Measurements from ENCODE around the gene CBX6.

CBX6 gene

DNA sequence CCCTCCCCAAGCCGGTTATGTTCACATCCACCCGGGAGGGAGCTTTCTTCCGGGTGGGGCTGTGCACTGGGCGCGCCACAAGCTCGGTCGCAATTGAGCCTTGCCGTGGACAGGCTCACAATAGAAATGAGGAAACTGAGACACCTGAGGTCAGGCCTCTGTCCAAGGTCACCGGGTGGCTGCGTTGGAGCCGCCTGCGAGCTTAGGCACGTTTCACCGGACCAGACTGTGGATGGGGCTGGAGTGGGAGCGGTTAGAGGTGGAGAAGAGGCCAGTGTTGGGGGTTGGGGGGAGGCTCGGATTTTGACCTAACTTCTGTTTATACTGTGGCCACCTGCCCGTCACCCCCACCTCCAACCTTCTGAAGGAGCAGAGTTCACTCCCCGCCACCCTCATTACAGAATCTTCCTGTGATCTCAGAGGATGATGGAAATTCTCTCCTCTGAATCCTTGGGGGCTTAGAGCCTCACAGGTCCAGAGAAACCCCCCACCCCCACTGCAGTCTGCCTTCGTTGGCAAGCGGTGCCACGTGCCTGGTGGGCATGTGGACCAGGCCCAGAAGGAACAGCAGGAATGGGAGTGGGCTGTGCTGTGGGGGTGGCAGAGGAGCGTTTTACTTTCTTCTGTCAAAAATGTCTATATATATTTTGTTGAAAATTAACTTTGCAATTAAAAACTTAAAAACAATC, 27.6 kb downstream of the CBX6 start:
- no peak for DNase-seq
- no peak for TF ChIP-seq GATA1 (IDR thresholded peaks at IDR 0.05; ENCODE audit: low read depth, low read length)
- TF ChIP-seq POLR2A (IDR thresholded peaks at IDR 0.05; ENCODE audit: low read length), result no peak

- no peak for TF ChIP-seq GATA1 (IDR thresholded peaks at IDR 0.05; ENCODE audit: low read depth, low read length)
- TF ChIP-seq POLR2A (IDR thresholded peaks at IDR 0.05; ENCODE audit: low read length), result no peak
- peak; percentile 30 to 40 for DNase-seq
Measured at GRCh38 chr22:38843657-38844314, 28.2 kb downstream of the CBX6 start, which contains the start of gene NPTXR. Gene NPTXR (minus strand): TSS chr22:38844028.

DNA sequence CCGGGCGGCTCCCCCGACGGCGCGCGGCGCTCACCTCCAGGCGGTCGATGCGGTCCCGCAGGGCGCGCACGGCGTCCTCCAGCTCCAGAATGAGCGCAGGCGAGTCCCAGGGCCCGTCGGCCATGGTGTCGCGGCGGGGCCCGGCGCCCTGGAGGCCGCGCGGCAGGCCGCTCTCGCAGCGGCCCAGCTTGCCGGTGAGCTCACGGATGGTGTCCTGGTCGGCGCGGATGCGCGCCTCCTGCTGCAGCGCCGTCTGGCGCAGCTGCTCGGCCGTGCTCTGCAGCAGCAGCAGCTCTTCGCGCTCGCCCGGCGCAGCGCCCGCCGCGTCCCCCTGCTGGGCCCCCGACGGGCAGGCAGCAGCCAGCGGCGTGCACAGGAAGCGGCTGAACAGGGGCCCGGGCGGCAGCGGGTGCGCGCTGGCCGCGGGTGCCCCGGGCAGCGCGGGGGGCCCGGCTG, 28.8 kb downstream of the CBX6 start:
- TF ChIP-seq GATA1 (IDR thresholded peaks at IDR 0.05; ENCODE audit: low read depth, low read length), result no peak
- TF ChIP-seq POLR2A (IDR thresholded peaks at IDR 0.05; ENCODE audit: low read length), result no peak
- DNase-seq, result peak; percentile 47 to 55

- DNase-seq, result no peak
- TF ChIP-seq GATA1 (IDR thresholded peaks at IDR 0.05; ENCODE audit: low read depth, low read length) (no peak), POLR2A (IDR thresholded peaks at IDR 0.05; ENCODE audit: low read length) (no peak)
Measured at GRCh38 chr22:38842512-38843200, 29.4 kb downstream of the CBX6 start.

DNA sequence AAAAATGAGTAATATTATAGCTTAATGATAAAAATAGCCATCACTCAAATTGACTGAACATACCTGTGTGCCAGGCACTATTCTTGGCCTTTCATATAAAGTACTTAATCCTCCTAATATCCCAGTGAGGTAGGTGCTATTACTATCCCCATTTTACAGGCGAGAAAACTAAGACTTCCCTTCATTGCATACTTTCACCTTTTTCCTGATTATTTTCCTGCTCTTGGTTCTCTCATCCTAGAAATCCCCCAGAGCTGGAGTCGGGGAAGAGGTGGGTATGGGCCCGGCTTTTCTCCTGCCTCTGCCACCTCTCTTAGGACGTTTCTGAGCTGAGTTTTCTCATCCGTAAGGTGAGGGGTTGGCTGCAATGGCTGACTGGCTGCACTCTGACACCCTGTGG, 30.4 kb downstream of the CBX6 start:
- DNase-seq, result no peak
- TF ChIP-seq POLR2A (IDR thresholded peaks at IDR 0.05; ENCODE audit: low read length) (no peak), GATA1 (IDR thresholded peaks at IDR 0.05; ENCODE audit: low read depth, low read length) (no peak)

DNA sequence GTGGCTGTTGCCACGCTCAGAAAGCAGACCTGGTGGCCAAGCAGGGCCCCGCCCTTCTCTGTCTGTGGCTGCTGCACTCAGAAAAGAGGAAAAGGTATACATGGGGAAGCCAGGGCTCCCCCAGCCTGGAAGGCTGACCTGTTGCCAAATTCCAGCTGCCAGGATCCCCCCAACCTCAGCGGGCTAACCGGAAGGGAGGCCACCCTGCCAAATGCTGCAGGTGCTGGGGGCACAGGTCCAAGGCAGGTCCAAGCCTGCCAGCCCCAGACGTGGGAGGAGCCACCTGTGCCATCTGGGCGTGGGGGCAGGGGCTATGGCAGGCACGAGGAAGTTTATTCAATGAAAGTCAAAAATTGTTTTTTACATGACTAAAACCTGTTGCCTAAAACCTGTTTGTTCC, 30.8 kb downstream of the CBX6 start:
- no peak for DNase-seq

DNA sequence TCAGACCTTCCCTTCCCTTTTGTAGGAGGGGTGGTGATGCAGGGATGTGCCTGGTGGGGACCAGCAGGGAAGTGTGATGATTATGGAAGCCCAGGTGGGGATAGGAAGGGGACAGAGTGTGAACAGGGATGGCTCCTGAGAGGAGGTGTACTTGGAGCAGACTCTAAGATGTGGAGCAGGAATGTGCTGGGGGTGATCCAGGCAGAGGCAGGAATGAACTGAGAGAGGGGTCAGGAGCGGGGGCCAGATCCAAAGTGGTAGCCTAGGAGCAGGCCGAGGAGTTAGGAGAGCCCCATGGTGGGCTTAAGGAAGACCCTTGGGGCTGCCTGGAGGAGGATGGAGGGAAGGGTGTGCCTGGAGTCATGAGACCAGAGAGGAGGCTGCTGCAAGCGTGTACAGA, 31.9 kb downstream of the CBX6 start:
- no peak for DNase-seq
- no peak for TF ChIP-seq POLR2A (IDR thresholded peaks at IDR 0.05; ENCODE audit: low read length)
- no peak for TF ChIP-seq GATA1 (IDR thresholded peaks at IDR 0.05; ENCODE audit: low read depth, low read length)

More for the DNA sequence above, 30.8 kb downstream of the CBX6 start:
- TF ChIP-seq GATA1 (IDR thresholded peaks at IDR 0.05; ENCODE audit: low read depth, low read length) (no peak), POLR2A (IDR thresholded peaks at IDR 0.05; ENCODE audit: low read length) (no peak)

- no peak for DNase-seq
- TF ChIP-seq POLR2A (IDR thresholded peaks at IDR 0.05; ENCODE audit: low read length) (no peak), GATA1 (IDR thresholded peaks at IDR 0.05; ENCODE audit: low read depth, low read length) (no peak)
Measured at GRCh38 chr22:38839686-38840085, 32.3 kb downstream of the CBX6 start.

DNA sequence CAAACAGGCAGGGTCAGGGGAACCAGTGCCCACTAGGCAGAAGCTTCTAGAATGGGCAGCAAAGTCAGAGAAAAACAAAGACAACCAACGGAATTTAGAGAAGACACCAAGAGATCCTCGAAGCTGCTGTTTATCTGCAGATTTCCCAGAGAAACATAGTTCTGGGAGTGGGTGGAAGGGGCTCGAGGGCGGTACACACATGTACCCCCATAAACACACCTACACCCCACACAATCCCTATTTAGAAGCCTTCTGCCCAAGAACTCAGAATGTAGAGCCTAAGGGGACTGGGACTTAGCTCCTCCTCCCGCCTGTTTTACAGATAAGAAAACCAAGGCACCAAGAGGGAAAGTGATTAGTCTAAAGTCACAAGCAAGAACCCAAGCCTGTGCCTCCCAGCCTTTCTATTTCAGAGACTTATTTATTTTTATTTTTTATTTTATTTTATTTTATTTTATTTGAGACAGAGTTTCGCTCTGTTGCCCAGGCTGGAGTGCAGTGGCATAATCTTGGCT, 34.5 kb downstream of the CBX6 start:
- TF ChIP-seq GATA1 (IDR thresholded peaks at IDR 0.05; ENCODE audit: low read depth, low read length) (no peak), POLR2A (IDR thresholded peaks at IDR 0.05; ENCODE audit: low read length) (no peak)
- no peak for DNase-seq

DNA sequence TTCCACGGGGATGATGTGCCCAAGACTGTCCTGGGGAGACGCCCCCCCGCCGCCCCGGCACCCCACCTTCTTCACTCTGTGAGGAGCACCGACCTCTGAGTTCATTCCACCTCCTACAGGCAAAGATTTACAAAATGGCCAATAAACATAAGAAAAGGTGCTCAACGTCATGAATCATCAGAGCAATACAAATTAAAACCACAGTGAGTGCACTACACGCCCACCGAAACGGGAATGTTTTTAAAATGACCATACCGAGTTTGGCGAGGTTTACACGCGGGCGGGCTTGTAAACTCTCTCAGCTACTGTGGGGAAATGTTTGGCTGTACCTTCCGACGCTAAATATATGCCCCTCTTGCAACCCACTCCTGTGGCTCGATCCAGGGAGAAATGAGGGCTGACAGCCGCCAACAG, 36.1 kb downstream of the CBX6 start:
- TF ChIP-seq POLR2A (IDR thresholded peaks at IDR 0.05; ENCODE audit: low read length), result no peak
- no peak for TF ChIP-seq GATA1 (IDR thresholded peaks at IDR 0.05; ENCODE audit: low read depth, low read length)
- no peak for DNase-seq

DNA sequence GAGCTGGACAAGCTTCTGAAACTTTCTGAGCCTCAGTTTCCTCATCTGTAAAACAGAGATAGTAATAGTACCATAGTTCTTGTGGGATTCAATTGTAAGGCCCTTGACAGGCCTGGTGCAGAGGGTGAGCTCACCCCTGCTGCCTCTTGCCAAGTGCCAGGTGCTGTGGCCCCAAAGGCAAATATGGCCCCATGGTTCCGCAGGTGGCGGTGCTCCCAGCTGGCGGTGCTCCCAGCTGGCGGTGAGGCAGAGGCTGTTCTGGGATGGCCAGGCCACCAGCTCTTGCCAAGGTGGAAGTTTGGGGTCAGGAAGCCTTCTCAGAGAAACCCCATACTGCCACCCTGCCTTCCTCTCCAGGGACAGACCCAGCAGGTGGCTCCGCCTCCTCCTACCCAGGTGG, 37.0 kb downstream of the CBX6 start:
- no peak for TF ChIP-seq POLR2A (IDR thresholded peaks at IDR 0.05; ENCODE audit: low read length)
- no peak for TF ChIP-seq GATA1 (IDR thresholded peaks at IDR 0.05; ENCODE audit: low read depth, low read length)
- no peak for DNase-seq

- DNase-seq, result no peak
- TF ChIP-seq GATA1 (IDR thresholded peaks at IDR 0.05; ENCODE audit: low read depth, low read length) (no peak), POLR2A (IDR thresholded peaks at IDR 0.05; ENCODE audit: low read length) (no peak)
Measured at GRCh38 chr22:38834215-38834953, 37.6 kb downstream of the CBX6 start.

- no peak for DNase-seq
- no peak for TF ChIP-seq GATA1 (IDR thresholded peaks at IDR 0.05; ENCODE audit: low read depth, low read length)
- no peak for TF ChIP-seq POLR2A (IDR thresholded peaks at IDR 0.05; ENCODE audit: low read length)
Measured at GRCh38 chr22:38833061-38833460, 39.0 kb downstream of the CBX6 start.

Data from erythroblast (primary cell).